LNCAP (cell line): ENCODE data around the gene FAM161B.

Source experiments
- TF ChIP-seq, protein P1 (sequence below): fragments of 450-650 bp; IDR thresholded peaks from 2 replicates; pipeline ENCODE4 v1.5.1; 2017; ENCODE audit warnings: mild to moderate bottlenecking

Gene FAM161B, protein sequence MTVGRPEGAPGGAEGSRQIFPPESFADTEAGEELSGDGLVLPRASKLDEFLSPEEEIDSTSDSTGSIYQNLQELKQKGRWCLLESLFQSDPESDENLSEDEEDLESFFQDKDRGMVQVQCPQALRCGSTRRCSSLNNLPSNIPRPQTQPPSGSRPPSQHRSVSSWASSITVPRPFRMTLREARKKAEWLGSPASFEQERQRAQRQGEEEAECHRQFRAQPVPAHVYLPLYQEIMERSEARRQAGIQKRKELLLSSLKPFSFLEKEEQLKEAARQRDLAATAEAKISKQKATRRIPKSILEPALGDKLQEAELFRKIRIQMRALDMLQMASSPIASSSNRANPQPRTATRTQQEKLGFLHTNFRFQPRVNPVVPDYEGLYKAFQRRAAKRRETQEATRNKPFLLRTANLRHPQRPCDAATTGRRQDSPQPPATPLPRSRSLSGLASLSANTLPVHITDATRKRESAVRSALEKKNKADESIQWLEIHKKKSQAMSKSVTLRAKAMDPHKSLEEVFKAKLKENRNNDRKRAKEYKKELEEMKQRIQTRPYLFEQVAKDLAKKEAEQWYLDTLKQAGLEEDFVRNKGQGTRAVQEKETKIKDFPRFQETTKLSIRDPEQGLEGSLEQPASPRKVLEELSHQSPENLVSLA

DNA sequence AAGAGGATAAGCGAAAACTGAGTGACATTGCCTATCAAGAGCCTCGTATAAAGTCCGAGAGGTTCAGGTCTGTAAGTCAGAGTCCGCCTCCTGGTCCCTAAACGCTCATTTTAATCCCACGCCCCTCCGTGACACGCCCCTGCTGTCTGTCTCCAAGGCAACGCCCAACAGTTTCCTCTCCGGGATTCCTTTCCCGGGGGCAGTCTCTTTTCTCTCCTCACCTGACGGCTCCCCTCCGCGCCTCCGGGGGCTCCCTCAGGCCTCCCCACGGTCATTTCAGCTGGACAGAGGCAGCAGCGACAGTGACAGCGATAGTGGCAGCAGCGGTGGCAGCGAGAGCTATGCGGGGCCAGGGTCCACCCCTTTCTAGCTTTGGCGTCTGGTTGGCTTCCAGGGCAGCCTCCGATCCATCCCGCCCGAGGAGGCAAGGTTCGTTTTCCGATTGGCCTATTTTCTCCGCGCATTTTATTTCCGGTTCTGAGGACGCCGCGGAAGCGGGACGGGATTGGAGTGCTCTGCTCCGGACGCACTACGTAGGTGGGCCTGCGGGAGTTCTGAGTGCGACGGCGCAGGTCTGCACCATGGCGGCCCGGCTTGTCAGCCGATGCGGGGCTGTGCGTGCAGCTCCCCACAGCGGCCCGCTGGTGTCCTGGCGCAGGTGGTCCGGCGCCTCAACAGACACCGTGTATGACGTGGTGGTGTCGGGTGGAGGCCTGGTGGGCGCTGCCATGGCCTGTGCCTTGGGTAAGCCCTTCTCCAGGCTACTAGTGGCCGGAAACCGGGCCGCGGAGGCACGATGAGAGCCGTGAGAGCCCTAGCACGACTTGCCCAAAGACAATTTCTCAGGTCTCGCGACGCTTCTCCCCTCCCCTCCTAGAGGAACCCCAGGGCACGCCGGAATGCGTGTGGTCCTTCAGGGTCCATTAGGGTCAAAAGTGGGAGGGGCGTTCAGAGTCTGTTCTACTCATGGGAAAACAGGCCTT is at the start of gene FAM161B, which contains the start of gene COQ6:
Gene FAM161B (minus strand): TSS at position 343 of the 983 bp plus-strand sequence. CDS start 68 bp downstream, at position 275.
Gene COQ6 (plus strand): TSS at position 551 of the 983 bp plus-strand sequence. CDS start 31 bp downstream, at position 582.
- TF ChIP-seq, protein P1, sequence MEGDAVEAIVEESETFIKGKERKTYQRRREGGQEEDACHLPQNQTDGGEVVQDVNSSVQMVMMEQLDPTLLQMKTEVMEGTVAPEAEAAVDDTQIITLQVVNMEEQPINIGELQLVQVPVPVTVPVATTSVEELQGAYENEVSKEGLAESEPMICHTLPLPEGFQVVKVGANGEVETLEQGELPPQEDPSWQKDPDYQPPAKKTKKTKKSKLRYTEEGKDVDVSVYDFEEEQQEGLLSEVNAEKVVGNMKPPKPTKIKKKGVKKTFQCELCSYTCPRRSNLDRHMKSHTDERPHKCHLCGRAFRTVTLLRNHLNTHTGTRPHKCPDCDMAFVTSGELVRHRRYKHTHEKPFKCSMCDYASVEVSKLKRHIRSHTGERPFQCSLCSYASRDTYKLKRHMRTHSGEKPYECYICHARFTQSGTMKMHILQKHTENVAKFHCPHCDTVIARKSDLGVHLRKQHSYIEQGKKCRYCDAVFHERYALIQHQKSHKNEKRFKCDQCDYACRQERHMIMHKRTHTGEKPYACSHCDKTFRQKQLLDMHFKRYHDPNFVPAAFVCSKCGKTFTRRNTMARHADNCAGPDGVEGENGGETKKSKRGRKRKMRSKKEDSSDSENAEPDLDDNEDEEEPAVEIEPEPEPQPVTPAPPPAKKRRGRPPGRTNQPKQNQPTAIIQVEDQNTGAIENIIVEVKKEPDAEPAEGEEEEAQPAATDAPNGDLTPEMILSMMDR = no peak

DNA sequence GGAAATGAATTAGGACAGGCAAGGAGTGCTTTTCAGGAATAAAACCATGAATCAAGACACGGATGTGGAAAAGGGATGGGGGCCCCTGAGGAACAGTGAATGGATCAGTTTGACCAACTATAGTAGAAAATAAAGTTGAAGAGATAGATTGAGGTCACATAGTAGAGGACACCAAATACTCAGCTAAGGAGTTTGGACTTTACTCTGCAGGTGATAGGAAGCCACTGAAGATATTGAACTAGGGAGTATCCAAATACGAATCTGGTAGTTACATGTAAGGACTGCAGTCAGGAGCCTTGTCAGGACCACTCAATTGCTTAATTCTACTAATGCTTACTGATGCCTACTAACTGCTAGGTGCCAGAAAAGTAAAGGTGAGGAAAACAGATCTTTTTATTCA is 48.8 kb upstream of the FAM161B start:
- TF ChIP-seq, protein P1 = no peak

DNA sequence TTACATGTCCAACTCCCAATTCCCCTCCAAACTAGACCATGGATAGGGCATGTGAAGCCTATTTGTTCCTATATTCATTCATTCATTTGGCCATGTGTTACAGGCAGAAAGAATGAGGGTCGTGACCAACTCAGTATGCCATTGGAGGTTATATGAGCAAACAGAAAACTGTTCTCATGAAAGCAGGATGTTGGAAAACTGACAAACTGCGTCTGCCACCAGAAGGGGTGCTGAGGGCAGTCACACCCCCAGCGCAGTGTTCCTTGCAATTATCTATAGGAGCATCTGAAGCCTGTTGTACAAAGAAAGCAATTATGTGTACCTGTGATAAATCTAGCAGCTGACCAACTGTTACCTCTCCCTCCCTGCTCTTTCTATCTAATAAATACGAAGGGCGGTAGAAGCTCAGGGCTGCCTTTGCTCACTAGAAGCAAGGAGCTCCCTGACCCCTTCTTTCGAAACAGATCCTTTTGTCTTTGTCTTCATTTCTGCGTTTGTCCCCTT is 48.1 kb upstream of the FAM161B start:
- TF ChIP-seq, protein P1 = no peak

DNA sequence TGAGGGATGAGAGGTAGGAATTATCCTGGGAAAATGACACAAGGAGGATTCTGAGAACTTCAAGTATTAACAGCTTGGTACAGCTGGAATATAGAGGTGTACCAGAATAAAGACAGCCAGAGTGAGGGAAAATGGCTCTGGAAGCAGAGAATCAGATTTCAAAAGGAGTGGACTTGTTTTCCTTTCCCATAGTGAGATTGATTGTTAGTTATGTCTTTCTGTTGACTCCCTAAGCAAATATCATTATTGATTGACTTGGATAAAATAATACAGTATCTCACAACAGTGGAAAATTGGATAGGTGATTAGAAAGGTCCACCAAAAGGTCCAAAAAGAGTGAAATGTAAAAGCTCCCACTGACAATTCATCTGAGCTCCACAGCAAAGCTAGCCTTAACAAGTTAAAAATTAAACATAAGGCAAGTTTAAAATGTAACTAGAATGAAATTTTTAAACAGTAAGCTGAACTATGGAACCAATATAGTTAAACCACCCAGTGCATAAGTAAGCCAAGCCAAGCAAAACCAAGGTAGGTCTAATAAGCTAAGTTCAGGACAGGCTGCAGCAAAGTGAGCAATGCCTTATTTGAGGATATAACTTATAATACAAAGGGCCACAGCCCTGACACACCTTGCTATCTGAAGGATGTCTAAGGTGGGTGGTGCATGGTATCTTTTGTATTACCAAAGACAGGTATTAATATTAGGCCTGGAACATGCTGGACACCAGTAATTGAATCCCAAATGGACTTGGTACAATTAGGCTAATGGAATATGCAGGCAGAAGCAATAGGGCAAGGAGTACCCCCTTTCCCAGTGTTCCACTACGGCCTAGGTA is 47.4 kb upstream of the FAM161B start:
- TF ChIP-seq, protein P1 = no peak

DNA sequence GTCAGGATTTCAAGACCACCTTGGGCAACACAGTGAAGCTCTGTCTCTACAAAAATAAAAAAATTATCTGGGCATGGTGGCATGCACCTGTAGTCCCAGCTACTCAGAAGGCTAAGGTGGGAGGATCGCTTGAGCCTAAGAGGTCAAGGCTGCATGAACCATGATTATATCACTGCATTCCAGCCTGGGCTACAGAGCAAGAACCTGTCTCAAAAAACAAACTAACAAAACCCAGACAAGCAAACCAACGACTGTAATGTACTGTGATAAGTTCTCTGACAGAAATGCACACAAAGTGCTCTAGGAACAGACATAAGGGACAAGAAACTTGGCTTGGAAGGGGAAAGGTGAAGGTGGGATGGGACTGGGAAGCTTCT is 46.8 kb upstream of the FAM161B start:
- TF ChIP-seq, protein P1 = no peak

DNA sequence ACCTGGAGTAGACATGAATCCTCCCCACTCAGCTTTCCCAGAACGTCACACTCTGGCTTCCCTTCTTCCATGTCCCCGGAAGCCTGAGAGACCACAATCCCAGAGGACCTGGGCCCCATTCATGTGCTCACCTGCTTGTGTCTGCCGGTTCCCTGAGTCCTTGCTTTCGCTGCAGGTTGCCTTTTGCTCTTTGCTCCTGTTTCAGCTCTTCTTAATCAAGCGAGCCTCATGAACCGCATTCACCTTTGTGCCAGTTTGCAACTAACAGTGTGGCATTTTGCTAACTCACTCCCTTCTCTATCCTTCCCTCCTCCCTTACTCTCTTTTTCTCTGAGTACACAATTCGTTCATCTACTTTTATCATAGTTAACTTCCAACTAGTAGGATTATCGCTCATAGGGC is 46.1 kb upstream of the FAM161B start:
- TF ChIP-seq, protein P1 = no peak
